KMS-11 (cell line): ENCODE data around the gene FLNC.

Source experiments
- H2AFZ ChIP-seq: fragments of 200-600 bp; sonication (generic); 2 replicates; pipeline ENCODE4 v1.6.1; 2016; ENCODE audit warnings: antibody characterized with exemption, mixed run types, low read depth
- H3K27ac ChIP-seq: fragments of 200-600 bp; sonication (generic); 2 replicates; pipeline ENCODE4 v1.6.1; 2016; ENCODE audit warnings: mild to moderate bottlenecking, mixed run types
- H3K27me3 ChIP-seq: fragments of 200-600 bp; sonication (generic); 2 replicates; pipeline ENCODE4 v1.6.1; 2017; ENCODE audit warnings: mild to moderate bottlenecking, low read depth, mixed run types, moderate library complexity; ENCODE audit not compliant: insufficient read depth
- H3K36me3 ChIP-seq: fragments of 200-600 bp; sonication (generic); 2 replicates; pipeline ENCODE4 v1.6.1; 2017; ENCODE audit warnings: mild to moderate bottlenecking, mixed run types; ENCODE audit not compliant: insufficient read depth
- H3K4me1 ChIP-seq: fragments of 200-600 bp; sonication (generic); 2 replicates; pipeline ENCODE4 v1.6.1; 2016; ENCODE audit warnings: mild to moderate bottlenecking, low read depth, mixed run types; ENCODE audit not compliant: poor library complexity, severe bottlenecking
- H3K4me2 ChIP-seq: fragments of 200-600 bp; sonication (generic); 2 replicates; pipeline ENCODE4 v1.7.0; 2016; ENCODE audit warnings: mild to moderate bottlenecking, mixed run types
- H3K4me3 ChIP-seq: fragments of 200-600 bp; sonication (generic); IDR thresholded peaks from 2 replicates; pipeline ENCODE4 v1.6.1; 2017; ENCODE audit warnings: low read depth, low read length, mixed read lengths; ENCODE audit not compliant: insufficient read depth
- H3K79me2 ChIP-seq: fragments of 200-600 bp; sonication (generic); 2 replicates; pipeline ENCODE4 v1.6.1; 2016; ENCODE audit warnings: low read depth, mixed run types; ENCODE audit not compliant: insufficient read depth
- H3K9ac ChIP-seq: fragments of 200-600 bp; sonication (generic); 2 replicates; pipeline ENCODE4 v1.6.1; 2016; ENCODE audit warnings: mild to moderate bottlenecking, mixed run types
- H4K20me1 ChIP-seq: fragments of 200-600 bp; sonication (generic); 2 replicates; pipeline ENCODE4 v1.6.1; 2016; ENCODE audit warnings: mild to moderate bottlenecking, mixed run types; ENCODE audit not compliant: insufficient read depth
- CTCF ChIP-seq: fragments of 200-600 bp; sonication (generic); conservative IDR thresholded peaks from 2 replicates; pipeline ENCODE4 v1.6.1; 2017; ENCODE audit warnings: low read depth, mild to moderate bottlenecking, antibody characterized with exemption, low read length, moderate library complexity, mixed read lengths

The FLNC gene

GRCh38 chr7:128888039-128888755, 58.0 kb downstream of the FLNC start:
- Histone ChIP-seq H3K79me2 (no peaks in the 10 kb centered on the region), H3K4me1 (peaks cover 3% of the 10 kb centered on the region), H3K36me3 (no peaks in the 10 kb centered on the region), H2AFZ (no peak overlapping the region), H4K20me1 (no peaks in the 10 kb centered on the region), H3K27ac (no peak overlapping the region), H3K4me3 (no peak overlapping the region), H3K4me2 (no peak overlapping the region), H3K9ac (no peak overlapping the region), H3K27me3 (peaks cover 19% of the 10 kb centered on the region; the same call in 1 of the 2 replicates)
- TF ChIP-seq CTCF, result no peak

- H3K4me3 ChIP-seq, result no peak overlapping the region
- H2AFZ ChIP-seq, result no peak overlapping the region
- no peak overlapping the region for H3K9ac ChIP-seq
- peaks cover 19% of the 10 kb centered on the region; the same call in 1 of the 2 replicates for H3K27me3 ChIP-seq
- no peaks in the 10 kb centered on the region for H4K20me1 ChIP-seq
- H3K27ac ChIP-seq, result no peak overlapping the region
- H3K4me1 ChIP-seq, result peaks cover 2% of the 10 kb centered on the region
- H3K36me3 ChIP-seq, result no peaks in the 10 kb centered on the region
- H3K4me2 ChIP-seq, result no peak overlapping the region
- H3K79me2 ChIP-seq, result no peaks in the 10 kb centered on the region
- no peak for TF ChIP-seq CTCF
These were observed 58.5 kb downstream of the FLNC start for GRCh38 chr7:128888756-128889095.

- Histone ChIP-seq H3K36me3 (no peaks in the 10 kb centered on the region), H3K9ac (no peak overlapping the region), H4K20me1 (no peaks in the 10 kb centered on the region), H3K4me3 (no peak overlapping the region), H3K27ac (no peak overlapping the region), H3K27me3 (peaks cover 19% of the 10 kb centered on the region; the same call in 1 of the 2 replicates), H3K4me2 (no peak overlapping the region), H3K79me2 (no peaks in the 10 kb centered on the region), H2AFZ (no peak overlapping the region), H3K4me1 (no peaks in the 10 kb centered on the region)
- TF ChIP-seq CTCF, result no peak
These were observed 58.9 kb downstream of the FLNC start for GRCh38 chr7:128889121-128889520.

GRCh38 chr7:128890306-128891109, 60.3 kb downstream of the FLNC start:
- H3K4me1 ChIP-seq, result no peaks in the 10 kb centered on the region
- no peaks in the 10 kb centered on the region for H3K79me2 ChIP-seq
- H3K4me2 ChIP-seq, result no peak overlapping the region
- TF ChIP-seq CTCF, result no peak
- no peaks in the 10 kb centered on the region for H3K36me3 ChIP-seq
- no peak overlapping the region for H3K9ac ChIP-seq
- no peak overlapping the region for H3K4me3 ChIP-seq
- H2AFZ ChIP-seq, result no peak overlapping the region
- no peaks in the 10 kb centered on the region for H4K20me1 ChIP-seq
- no peak overlapping the region for H3K27ac ChIP-seq
- H3K27me3 ChIP-seq, result peaks cover 19% of the 10 kb centered on the region; the same call in 1 of the 2 replicates
